Epithelial cell of proximal tubule (primary cell): Measurements from ENCODE around the gene MLLT6. TPM values are rescaled to one million over a fixed set of nuclear protein-coding genes. Genes with fewer than 3 reads are reported as not detected.

Source experiments
- DNase-seq: peaks from one replicate; pipeline ENCODE4 v3.0.0-alpha.2; 2011; ENCODE audit warnings: low read depth
- H3K4me3 ChIP-seq: 2 replicates; pipeline ENCODE4 v1.5.1; 2011; ENCODE audit warnings: low read depth, mild to moderate bottlenecking, low read length
- total RNA-seq: library from RNA; depleted of rRNA; stranded (reverse); fragments of >200 nt; gene quantifications from 2 replicates; pipeline ENCODE4 v1.2.3, GENCODE V29; 2015
- TF ChIP-seq, protein P1 (sequence below): conservative IDR thresholded peaks from 2 replicates; pipeline ENCODE4 v1.5.1; 2012; ENCODE audit warnings: low read depth, mild to moderate bottlenecking, low read length

The MLLT6 gene
- total RNA-seq: 25.0 and 34.2 TPM in 2 replicates

DNA sequence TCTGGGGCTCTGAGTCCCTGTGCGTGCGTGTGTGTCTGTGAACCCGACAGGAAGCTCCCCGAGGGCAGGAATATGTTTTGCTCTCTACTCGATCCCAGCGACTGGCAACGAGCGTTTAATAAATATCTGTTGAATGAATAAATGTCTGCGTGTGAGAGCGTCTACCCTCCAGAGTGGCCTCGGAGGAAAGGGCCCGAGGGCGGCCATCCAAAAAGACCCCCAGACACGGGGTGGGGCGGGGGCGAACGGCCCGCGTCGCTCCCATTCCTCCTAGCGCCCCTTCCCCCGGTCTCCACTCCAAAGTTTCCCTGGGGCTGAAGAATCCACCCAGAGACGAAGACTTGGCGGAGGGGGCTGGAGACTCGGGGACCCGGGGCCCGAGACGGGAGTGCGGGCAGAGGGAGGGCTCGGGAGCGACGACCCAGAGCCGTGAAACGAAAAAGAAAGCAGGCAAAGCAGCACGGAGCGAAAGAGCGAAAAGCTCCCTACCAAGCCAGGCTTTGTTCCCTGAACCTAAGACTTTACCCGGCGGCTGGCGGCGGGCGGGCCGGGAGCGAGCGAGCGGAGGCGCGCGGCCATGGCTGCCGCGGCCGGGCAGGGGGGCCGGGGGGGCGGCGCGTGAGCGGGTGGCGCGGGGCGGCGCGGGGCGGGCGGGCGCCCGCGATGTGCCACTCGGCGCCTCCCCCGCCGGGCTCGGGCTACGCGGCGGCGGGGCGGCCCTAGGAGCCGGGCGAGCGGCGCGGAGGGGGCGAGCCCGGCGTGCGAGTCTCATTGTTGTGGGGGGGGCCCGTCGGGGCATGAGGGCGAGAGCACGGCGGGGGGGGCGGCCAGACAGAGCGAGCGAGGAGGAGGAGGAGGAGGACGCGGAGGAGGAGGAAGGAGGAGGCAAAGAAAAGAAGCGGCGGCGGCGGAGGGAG is at the start of gene MLLT6:
Gene MLLT6, plus strand, starts transcription at position 668 of the 917 bp plus-strand sequence. CDS start 360 bp downstream, outside the sequence.
- H3K4me3 ChIP-seq: peak within 1 kb of the TSS; percentile 95
- TF ChIP-seq, protein P1, sequence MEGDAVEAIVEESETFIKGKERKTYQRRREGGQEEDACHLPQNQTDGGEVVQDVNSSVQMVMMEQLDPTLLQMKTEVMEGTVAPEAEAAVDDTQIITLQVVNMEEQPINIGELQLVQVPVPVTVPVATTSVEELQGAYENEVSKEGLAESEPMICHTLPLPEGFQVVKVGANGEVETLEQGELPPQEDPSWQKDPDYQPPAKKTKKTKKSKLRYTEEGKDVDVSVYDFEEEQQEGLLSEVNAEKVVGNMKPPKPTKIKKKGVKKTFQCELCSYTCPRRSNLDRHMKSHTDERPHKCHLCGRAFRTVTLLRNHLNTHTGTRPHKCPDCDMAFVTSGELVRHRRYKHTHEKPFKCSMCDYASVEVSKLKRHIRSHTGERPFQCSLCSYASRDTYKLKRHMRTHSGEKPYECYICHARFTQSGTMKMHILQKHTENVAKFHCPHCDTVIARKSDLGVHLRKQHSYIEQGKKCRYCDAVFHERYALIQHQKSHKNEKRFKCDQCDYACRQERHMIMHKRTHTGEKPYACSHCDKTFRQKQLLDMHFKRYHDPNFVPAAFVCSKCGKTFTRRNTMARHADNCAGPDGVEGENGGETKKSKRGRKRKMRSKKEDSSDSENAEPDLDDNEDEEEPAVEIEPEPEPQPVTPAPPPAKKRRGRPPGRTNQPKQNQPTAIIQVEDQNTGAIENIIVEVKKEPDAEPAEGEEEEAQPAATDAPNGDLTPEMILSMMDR: no peak
- DNase-seq: no peak

DNA sequence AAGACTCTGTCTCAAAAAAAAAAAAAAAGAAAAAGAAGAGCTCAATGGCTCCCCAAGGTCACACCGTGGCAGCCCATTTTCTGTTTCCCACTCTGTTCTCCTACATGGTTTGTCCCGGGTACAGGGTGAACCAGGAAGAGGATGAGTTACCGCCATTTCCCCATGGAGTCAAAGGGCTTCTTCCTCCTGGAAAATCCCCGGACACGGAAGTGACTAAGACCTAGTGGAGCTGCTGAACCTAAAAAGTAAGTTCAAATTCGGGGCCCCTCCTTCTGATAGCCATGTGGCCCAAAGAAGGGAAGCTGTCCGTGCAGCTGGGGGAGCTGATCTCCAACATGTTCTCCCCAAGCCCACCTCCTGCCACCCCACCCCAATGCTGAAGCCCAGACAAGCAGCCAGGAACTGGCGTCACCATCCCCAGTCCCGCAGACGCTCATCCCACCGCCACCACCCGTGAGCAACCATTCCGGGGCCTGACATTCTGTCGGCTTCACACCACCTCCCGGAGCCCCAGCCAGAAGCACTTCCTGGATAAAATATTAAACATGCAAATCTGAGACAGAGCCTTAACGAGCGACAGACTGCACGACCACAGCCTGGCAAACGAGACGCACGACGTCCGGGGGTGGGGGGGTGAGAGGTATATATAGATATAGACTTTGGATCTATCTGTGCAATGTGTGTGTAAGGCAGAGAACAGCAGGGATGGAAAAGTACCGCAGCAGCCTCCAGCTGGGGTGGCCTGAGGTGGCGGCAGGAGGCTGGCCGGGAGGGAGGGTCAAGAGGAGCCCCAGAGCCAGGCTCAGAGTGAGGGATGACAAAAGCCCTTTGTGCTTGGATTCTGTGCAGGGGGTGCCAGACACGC is 47.9 kb upstream of the MLLT6 start:
- TF ChIP-seq, protein P1: no peak
- DNase-seq: no peak
- H3K4me3 ChIP-seq: no peak overlapping the region

DNA sequence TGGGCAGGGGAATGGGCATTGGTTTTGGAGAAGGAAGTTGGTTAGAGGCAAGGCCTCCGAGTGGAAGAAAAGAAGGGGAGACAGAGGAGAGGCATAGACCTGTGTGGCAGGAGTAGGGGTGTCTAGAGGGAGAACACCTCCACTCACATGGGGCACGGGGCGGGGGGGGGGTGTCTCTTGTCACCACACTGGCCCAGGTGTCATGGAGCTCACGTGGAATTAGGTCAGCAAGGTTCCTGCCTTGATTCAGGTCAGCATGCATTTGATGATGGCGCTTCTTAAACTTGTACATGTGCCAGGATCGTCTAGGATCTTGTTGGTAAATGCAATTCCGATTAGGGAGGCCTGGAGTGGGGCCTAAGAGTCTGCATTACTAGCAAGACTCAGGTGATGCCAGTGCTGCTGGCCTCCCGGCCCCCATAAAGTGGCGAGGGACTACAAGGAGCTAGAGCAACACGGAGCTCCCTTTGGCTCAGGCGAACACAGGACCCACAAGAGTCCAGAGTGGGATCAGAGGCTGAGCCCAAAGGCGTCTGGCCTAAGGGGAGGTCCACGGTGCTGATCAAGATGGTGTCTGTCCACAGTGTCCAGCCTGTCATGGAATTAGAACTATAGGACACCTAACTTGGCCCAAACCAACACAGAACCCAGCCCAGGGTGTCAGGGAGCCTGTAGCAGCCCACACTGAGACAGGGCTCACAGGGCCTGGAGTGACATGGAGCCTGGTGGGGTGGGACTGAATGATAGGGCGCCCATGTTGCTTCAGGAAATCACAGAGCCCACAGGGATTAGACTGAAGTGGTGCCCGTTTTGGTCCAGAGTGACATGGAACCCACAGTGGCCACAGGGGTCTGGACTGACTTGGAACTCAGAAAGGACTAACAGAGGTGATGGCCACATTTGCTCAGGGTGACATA is 47.0 kb upstream of the MLLT6 start:
- TF ChIP-seq, protein P1: no peak
- no peak overlapping the region for H3K4me3 ChIP-seq
- no peak for DNase-seq

DNA sequence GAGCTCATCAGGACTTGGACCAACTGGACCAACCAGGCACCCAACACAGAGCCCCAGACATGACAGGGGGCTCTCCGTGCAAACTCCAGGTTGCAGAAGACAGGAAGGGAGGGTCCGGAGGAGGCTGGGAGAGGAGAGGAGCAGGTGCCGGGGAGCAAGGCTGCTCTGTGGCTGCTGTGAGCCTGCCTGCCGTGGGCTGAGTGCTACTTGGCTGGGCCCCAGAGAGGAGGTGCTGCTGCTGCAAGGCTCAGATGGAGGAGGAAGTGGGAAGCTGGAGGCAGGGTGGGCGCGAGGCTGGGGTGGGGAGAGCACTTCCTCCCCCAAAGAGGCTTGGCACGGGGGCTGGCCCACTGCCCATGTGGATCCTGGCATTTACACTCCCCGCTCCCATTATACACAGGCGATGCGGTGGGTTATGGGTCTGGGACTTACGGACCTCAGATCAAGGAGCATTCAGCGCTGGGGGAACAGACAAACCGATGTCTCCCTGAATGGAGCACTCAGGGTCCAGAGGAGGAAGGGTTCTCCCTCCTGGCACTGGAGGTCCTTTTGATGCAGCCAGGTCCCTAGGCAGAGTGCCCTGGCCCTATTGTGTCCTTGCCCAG is 46.2 kb upstream of the MLLT6 start:
- no peak for DNase-seq
- H3K4me3 ChIP-seq: no peak overlapping the region
- TF ChIP-seq, protein P1: no peak

DNA sequence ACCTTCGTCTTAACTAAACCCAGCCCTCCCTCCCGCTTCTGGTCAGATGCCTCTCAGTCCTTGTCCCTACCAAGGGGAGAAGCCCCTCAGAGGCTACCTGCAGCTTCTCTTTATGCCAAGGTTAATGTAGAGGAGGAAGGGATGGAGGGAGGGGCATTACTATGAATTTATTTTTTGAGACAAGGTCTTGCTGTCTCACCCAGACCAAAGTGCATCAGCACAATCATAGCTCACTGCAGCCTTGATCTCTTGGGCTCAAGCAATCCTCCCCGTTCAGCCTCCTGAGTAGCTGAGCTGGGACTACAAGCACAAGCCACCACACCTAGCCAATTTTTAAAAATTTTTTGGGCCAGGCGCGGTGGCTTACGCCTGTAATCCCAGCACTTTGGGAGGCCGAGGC is 45.7 kb upstream of the MLLT6 start:
- H3K4me3 ChIP-seq: no peak overlapping the region
- DNase-seq: no peak
- TF ChIP-seq, protein P1: no peak
